ENCODE results near the gene CYRIA.

CYRIA gene

DNA sequence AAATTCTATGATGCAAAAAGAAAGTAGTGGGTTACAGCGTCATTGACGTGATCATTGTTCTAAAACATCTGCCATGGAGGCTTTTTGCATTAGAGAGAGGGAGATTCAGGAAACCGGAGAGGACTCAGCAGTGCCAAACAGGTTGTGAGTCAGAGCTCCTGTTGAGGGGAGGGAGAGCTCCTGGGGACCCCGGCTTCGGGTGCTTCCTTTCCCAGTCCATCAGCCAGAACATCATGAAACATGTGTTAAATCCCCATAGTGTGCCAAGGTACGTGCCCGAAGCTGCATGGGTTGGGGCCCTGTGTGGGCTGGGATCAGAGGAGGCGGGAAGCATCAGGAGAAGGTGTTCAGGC lies 791 bp upstream of the CYRIA start:
- DNase-seq, result peak in 1 of 2 experiments; percentile 18

DNA sequence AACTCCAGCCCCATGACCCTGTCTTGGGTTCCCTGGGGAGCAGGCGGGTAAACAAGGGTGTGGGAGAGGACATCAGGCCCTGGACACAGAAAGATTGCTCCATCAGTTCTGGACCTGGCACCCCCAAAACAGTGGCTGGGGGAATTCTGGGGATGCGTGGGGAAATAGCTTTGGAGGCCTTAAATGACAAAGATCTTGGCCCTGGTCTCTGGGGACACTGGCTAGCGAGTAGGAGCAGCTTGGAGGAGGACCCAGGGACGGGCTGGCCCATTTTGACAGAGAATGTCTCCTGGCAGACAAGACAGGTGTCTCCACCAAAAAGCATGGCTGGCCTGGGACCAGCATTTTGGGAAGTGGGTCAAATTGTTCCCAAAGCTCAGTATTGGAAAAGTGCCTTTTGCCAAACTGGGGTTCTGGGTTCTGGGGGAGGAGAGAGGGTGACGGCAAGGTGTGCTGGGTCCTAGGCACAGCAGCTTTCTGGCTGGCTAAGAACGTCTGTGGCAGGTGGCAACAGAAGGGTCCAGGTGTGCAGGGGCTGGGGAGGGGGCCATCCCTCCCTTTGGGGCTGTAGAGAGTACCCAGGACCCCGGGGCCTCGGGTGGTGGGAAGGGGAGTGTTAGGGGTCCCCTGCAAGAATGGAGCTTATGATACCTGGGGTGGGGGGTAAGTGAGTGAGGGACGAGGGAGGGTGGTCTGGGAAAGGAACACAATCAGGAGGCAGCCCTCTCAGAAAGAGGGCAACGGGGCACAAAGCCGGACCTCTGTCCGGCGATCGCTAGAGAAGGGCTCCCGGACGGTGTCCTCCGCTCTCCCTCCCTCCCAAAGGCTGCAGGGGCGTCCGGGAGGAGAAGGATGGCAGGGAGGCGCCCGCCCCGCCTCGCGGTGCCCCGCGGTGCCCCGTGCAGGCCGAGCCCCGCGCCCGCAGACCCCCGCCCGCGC lies 556 bp downstream of the CYRIA start:
- peak in 1 of 2 experiments; percentile 11 for DNase-seq

DNA sequence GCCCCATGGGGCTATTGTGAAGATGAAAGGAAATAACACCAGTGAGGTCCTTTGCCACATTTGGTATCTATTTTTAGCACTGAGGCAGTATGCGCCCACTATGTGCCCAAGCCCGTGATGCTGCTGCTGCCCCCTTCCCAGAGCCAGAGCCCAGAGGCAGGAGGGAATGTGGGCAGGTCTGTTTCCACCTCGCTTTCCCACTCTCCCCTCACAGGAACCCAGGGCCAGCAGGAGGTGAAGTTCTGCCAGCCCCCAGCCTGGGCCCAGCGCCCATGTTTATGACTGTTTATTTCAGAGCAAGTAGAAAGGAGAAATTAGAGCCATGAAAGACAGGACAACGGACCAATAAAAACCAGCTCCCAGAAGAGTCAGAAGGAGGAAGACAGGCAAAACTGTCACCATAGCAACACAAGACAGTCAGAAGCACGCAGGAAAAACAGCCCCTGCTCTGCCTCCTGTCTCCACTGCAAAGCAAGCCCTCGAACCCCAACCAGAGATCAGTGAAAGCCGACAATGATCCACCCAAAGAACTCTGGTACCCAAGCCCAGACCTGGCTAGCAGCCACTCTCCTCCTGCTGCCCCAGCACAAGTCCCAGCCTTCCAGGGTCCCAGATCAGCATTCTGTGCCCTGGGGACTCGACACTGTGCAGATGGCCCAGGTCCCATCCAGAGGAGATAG lies 1.4 kb downstream of the CYRIA start:
- DNase-seq, result peak in 1 of 2 experiments; percentile 54

DNA sequence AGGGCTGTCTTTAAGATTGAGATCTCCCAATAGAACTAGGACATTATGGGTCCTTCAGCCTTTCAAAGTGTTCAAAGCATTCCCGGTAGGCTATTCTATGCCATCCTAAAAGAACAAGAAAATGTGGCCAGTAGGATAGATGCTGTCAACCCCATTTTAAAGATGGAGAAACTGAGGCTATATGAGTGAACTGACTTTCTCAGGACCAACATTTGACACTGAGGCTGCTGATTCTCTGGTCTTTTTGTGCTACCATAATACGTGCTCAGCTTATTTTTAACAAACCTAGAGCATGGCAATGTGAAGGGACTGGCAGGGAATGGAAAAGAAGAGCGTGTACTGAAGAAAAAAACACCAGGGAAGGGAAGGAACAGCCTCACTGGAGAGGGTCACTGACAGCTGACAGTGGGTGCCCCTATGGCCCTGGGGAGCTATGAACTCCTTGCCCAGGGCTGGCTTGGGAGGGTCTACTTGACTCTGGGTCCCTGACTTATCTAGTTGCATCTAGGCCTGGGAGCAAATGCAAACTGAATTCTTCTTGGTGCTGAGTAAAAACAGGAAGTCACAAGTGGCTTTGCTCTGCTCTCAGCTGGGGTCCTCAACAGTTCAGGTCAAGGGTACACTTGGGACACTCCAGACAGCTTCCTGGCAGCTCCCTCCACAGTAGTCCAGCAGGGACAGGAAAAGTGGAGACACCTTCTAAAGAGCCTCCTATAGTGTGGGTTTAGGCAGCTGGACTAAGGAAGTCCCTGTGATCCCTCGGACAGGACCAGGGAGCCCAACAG lies 2.3 kb downstream of the CYRIA start:
- no peak for DNase-seq

DNA sequence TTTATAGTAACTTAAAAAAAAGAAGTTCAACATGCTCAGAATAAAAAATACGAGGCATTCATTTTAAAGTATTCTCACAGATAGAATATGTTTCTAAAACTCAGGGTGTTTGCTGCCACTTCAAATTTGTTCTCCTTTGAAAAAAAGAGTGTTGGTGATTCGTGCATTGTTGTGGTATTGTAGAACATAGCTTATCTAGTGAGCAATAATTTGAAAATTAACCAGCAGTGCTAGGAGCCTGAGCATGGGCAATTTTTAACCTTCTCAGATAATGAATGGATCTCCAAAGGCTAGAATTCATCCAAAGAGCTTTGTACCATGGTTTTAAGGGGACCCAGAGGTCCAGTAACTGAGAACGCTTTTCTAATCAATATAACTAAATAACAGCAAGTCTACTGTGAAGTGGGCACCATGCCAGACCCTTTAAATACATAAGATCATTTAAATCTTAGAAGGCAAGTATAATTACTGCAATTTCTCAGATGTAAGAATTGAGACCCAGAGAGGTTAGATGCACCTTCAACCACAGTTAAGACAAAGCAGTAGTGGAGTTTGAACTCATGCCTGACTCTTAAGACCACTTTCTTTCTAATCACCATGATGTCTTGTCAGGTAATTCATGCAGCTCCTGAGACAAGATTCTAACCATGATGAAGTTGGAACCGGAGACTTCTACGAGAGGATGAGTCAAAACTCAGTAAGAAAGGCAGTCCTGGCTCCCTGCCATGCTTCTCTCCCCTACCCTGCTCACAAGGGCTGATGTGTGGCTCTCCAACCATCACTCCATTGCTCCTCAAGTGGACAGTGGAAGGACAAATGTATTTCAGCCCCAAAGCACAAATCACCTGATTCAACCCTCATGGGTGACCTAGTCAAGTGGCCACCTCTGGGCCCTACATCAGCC lies 3.4 kb downstream of the CYRIA start:
- no peak for DNase-seq

DNA sequence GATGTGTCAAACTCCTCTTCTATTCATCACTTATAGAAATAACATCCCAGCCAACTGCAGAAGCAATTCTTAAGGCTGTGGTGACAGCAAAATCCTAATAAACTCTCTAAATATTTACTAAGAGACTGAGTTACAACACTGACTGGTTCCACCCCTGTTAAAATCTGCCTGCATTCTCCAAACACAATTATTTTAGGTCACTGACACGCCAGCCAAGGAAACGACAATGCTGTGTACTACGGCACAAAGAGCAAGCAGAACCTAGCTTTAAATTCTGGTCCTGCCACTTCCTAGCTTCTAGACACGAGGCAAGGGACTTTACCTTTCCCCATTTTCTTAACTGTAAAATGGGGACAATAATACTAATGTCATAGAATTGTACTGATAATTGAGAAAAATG lies 4.1 kb downstream of the CYRIA start:
- no peak for DNase-seq

DNA sequence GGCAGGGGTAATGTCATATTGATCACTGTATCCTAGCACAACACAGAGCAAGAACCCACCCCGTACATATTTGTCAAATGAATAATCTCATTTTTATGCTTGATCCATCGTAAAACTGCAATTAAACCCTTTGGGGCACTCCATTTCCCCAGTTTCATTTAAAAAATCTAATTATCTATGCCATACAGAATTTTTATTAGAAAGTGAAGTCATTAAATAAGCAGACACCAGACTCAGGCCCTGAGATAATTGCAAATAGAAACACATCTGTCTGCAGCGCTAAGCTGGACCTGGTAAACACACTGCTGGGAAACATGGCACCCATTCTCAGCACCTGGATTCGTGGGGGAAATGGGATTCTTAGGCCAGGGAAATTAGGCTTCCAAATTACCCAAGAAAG lies 5.1 kb downstream of the CYRIA start:
- DNase-seq, result no peak

DNA sequence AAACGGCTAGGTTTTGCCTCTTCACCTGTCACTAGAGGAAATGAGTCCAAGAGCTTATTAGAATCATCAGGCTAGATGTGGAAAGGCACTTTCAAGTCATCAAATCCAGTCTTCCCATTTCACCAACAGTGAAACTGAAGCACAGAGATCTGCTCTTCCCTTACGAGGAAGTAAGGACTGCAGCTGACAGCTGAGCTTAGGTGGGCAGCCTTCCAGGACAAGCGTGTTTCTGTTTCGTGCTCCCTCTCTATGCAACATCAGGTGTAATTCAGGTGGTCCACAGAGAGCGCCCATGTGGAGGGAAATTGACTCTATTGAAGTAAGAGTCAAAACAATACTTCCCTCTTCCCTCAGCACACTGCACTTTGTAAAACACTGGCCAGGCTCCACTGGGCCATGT lies 5.5 kb downstream of the CYRIA start:
- DNase-seq, result no peak

DNA sequence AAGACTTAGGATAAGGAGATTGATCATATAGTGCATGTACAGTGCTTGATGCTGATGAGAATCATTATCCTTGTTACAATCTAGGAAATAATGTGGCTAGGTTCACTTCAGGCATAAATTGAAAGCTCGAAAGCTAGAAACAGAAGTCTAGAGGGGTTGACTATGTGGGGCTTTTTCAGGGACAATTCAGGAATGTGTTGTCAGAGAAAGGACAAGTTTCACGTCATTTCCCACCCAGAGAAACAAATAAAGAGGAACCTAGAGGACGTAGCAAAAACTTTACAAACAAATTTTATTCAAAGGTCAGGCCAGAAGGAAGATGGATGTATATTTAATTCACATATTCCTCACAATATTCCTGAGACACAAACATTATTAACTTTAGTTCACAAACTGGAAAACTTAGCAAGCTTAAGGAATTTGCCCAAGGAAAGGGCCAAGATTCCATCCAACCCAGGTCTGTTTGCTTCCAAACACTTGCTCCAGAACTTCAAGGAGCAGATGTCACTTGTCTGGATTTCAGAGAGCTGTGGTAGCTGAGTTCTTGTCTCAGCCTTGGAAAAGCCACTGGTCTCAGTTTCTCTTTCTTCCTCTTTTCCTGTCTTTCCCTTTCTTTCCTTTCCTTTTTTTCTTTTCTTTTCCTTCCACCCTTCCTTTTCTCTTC lies 7.4 kb downstream of the CYRIA start:
- DNase-seq, result no peak

DNA sequence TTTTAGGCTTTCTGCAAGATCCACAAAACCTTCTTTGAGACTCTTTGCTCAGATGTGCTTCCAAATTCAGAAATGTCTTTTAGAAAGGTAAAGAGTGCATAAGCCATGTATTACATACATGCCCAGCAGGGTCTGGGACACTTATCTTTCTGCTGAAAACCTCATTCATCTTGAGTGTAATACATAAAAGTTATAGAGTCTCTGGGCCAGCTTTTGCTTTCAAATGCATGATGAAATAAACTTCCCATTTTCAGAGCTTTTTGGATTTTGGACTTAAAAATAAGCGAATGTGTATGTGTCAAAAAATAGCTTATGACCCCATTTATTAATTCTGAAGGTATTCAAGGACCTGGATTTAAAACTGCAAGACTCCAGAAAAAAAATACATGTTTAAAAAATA lies 8.0 kb downstream of the CYRIA start:
- DNase-seq, result no peak

DNA sequence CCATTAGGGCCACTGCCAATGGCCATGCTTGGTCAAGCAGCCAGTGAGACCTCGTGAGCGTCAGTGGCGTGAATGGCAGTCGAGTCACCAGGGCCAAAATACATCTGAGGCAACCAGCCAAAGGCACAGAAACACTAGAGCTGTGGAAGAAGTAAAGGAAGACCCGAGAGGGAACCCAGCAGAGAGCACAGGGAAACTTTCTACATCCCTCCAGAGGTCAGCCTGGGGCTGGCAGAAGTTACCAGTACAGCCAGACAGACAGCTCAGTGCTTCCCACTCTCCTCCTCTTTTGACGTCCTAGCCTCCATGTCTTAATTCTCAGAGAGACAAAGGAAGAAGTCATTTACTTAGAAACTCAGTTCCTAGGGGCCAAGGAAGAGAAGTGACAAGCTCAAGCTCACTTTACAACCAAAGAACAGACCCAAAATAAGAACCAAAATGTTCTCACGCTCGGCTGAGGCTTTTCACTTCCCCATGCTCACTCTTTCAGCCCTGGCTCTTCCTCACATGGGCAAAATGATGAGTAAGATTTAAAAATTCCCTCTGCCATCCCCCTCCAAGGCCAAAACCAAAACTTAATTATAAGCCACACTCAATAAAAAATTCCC lies 8.7 kb downstream of the CYRIA start:
- no peak for DNase-seq

DNA sequence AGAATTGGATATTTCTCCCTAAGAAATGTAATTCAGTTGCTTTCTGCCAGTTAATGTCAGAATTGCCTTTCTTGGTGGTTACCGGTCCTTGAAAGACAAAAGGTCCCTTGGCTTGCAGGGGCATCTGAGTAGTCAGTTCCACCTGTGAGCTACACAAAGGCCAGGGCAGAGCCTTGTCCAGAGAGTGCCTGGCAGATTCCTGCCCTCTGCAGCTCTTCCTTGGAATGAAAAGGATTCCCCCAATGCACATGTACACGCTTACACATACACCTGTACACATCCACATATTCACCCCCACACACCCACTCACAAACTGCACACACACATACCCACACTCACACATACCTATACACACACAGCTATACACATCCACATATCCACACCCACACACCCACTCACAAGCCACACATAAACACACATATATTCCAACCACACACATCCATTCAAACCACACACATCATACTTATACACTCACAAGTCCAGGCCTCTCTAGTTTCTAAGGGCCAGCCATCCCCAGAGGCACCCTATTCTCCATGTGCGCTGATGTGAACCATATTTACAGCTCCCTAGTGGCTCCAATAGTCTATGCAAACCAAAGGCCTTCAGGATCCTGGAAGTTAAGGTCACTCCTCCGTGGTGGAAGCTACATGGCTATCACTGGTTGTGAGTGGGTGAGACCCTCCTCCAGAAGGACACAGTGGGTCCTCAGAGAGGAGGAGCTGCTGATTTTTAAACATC lies 9.6 kb downstream of the CYRIA start:
- DNase-seq, result no peak

DNA sequence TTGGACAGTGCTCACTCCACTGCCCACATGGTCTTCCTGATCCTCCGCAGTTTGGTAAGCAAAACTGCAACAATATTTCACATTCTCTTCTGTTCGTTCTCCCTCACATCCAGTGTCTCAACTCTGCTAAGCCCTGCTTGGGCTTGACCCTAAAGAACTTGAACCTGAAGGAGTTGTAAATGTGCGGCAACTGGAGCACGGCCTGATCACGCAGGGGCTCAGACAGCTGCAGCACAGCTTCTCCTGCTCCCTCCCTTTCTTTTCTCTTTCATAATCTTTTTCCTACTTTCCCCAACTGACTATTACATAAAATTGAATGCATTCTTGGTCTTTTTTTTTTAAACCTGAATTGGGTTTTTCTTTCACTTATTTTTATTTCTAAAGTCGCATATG lies 10.2 kb downstream of the CYRIA start:
- DNase-seq, result no peak

DNA sequence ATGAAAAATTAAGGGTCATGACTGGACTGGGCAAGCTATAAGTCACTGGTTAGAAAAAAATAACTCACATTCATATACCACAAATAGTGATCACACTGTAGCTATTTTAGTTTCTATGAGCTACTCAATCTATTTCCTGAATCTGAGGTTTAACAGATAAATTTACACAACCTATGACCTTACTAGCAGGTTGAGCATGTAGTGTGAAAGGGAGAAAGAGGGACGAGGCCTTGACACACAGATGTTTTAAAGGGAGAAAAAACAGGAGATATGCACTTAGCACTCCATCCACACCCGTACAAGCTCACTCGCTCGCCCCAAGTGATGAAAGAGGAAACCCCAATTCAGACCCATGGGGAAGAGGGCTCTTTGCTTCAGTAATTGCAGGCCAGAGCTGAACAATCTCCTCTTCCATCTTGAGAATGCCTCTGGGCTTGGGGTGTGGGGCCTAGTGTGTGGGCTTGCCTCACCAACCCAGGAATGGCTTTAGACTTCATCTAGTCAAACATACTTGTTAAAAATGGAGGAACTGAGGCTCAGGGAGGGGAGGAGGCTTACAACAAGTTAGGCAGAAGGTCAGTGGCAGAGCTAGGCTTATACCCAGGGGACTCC lies 10.7 kb downstream of the CYRIA start:
- no peak for DNase-seq

DNA sequence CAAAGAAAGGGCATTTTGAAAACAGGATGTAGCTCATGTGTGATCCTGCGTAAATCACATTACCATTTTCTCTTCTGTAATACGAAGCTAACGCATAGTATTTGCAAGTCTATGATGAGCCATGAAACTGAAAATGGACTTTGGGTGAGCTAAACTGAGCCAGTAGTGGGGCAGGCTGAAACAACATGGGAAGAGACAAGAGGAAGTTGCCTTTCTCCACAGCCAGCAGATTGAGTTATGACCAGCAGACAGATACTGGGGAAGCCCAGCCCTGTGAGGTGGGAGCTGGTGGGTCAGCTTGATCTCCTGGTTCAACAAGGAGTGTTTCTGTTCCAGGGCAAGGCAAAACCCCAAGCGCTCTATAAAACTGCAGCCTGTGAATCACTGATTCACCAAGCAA lies 11.8 kb downstream of the CYRIA start:
- no peak for DNase-seq

DNA sequence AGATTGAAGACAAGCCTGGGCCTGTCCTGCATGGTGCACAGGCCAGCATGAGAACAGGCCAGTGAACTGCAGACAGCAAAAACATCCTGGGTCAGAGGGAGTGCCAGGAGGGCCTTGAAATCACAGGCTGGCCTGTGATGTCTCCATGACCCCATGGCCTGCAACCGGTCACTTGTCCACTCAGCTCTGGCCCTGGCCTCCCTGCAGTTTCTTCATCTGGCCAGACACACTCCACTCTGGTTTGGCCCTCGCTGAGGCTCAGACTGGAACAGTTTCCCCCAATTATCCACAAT lies 12.6 kb downstream of the CYRIA start:
- DNase-seq, result no peak

DNA sequence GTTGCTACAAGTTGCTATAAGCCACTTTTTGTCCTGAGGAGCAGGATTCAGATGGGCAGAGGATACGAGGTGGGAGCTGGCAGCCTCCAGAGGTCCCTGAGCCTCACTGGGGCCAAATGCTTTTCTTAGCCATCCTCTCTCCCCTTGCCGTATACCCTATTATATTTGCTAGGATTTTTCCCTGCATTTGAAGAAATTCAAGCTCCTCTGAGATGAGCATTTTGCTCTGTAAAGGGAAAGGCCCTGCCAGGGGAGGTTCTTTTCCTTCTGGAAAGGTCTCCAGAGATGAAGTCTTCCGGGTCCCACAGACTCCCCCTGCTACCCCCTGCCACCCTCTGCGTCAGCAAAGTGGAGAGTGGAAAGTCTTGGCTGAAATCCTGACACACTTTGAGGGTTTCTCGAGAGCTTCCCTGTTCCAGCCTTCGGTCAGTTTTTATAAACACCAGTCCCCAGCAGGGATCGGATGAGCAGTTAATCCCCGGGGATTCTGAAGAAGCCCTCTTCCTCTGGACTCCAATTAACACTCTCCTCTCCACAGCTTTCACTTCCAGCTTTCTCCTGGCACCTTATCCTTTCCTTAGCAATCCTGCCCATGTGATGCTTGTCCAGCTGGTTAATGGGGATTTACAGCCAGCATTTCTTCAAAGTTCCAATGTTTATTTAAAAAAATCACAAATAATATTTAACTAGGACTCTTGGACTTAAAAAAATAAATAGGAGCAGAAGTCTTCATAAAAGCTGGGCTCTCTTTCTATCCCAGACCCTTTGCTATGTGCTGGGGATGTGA lies 13.1 kb downstream of the CYRIA start:
- peak in 1 of 2 experiments; percentile 43 for DNase-seq

DNA sequence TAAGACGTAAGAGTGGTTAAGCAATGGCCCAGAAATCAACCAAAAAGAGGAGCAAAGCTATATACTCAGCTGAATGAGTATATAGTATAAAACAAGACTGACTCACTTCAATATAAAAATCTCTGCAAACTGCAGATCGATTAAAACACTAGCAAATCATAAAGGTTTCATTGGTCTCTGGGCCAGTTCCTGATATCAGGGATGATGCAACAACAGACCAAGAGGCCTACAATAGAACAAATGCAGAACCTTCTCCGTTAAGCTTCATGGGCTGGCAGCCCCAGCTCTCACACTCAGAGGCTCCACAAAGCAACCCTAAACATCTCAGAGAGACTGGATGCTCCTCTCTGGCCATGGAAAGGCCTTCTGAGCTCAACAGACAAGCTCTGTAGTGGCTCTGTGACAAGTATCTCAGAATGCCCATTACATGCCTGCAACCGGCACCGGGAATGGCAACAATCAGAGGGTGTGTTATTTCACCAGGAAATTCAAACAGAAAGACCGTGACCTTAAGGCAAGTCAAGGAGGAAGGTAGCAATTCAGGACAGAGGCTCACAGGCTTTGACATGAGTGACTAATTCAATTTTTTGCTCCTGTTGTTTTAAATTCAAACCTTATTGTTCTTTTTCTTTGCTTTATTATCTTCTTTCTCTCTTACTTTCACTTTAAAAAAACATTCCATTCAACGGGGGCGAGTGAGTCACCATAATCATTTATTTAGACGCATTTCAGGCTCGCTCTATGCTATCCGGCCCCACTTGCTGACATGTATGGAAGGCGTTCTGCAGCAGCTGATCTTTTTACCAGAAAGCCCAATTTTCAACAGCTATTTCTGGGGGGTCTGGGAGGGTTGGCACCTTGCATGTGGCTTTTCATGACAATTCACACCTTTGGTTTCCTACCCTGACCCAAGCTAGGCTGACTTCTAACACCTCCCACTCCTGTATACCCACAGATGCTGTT lies 15.1 kb downstream of the CYRIA start:
- DNase-seq, result no peak
